H1 (cell line): ENCODE measurements around the gene APH1B. TPM values are rescaled to one million over a fixed set of nuclear protein-coding genes. Genes with fewer than 3 reads are reported as not detected.

Source experiments
- CTCF ChIA-PET: fragments of 300-600 bp; sonication (Branson Sonifier 250); formaldehyde crosslinking; loops from one replicate; lab custom pipeline; 2021; ENCODE audit not compliant: partially characterized antibody; lab: Charles Lee
- POLR2A ChIA-PET: fragments of 300-600 bp; sonication (Branson Sonifier 250); formaldehyde crosslinking; loops from one replicate; lab custom pipeline; 2021; ENCODE audit warnings: inconsistent platforms; ENCODE audit not compliant: partially characterized antibody; lab: Charles Lee
- DNase-seq, 2 experiments: peaks; one replicate each; pipeline versions ENCODE4 v3.0.0 to v3.0.0-alpha.2; 2010 to 2022; ENCODE audit warnings: low spot score in 2 of 2, low read depth in 1 of 2, mixed read lengths in 1 of 2
- FAIRE-seq: peaks from 2 replicates; lab custom pipeline; 2011; peaks lifted over from hg19 to GRCh38; lab: Jason Lieb, UNC
- H2AFZ ChIP-seq: 2 replicates; pipeline ENCODE4 v1.8.1; 2012; ENCODE audit warnings: low read length, inconsistent platforms
- H2AK5ac ChIP-seq: 2 replicates; pipeline ENCODE4 v1.6.1; 2013; ENCODE audit warnings: low read depth, low read length
- H2BK120ac ChIP-seq: replicated peaks from 2 replicates; pipeline ENCODE3; 2013; ENCODE audit warnings: low read depth, low read length, inconsistent platforms
- H2BK12ac ChIP-seq: 2 replicates; pipeline ENCODE4 v1.6.1; 2013; ENCODE audit warnings: low read depth, low read length
- H2BK15ac ChIP-seq: 2 replicates; pipeline ENCODE4 v1.6.1; 2013; ENCODE audit warnings: low read length
- H2BK20ac ChIP-seq: 2 replicates; pipeline ENCODE4 v1.6.1; 2013; ENCODE audit warnings: low read length
- H2BK5ac ChIP-seq: 2 replicates; pipeline ENCODE4 v1.6.1; 2013; ENCODE audit warnings: low read depth, low read length
- H3K14ac ChIP-seq: 2 replicates; pipeline ENCODE4 v1.6.1; 2013; ENCODE audit warnings: inconsistent platforms; ENCODE audit not compliant: insufficient read length
- H3K18ac ChIP-seq: 2 replicates; pipeline ENCODE4 v1.6.1; 2013; ENCODE audit warnings: low read length; ENCODE audit errors: extremely low read depth
- H3K23ac ChIP-seq: 2 replicates; pipeline ENCODE4 v1.6.1; 2013; ENCODE audit warnings: inconsistent platforms; ENCODE audit not compliant: insufficient read length
- H3K23me2 ChIP-seq: 2 replicates; pipeline ENCODE4 v1.6.1; 2013; ENCODE audit warnings: low read depth, low read length
- H3K27ac ChIP-seq: 2 replicates; pipeline ENCODE4 v1.6.1; 2011; ENCODE audit warnings: low read depth, low read length, inconsistent platforms
- H3K27me3 ChIP-seq, 4 experiments: replicated peaks in 1 of 4; 1 replicate in 1 of 4; 2 replicates in 3 of 4; pipeline versions ENCODE4 v1.6.1 to v1.8.1; 2011 to 2013; ENCODE audit warnings: low read length in 3 of 4, mild to moderate bottlenecking in 3 of 4, inconsistent platforms in 2 of 4, mixed read lengths in 2 of 4, moderate library complexity in 1 of 4; ENCODE audit not compliant: control insufficient read depth in 3 of 4, insufficient read depth in 3 of 4; ENCODE audit errors: extremely low read depth in 1 of 4
- H3K36me3 ChIP-seq, 4 experiments: 2 replicates each; pipeline versions ENCODE4 v1.6.1 to v1.8.1; 2011 to 2013; ENCODE audit warnings: mild to moderate bottlenecking in 4 of 4, low read length in 3 of 4, moderate library complexity in 2 of 4, control low read depth in 1 of 4, inconsistent platforms in 1 of 4; ENCODE audit not compliant: insufficient read depth in 4 of 4, control insufficient read depth in 2 of 4
- H3K4ac ChIP-seq: replicated peaks from 2 replicates; pipeline ENCODE3; 2013; ENCODE audit warnings: low read length, low read depth, mixed read lengths, inconsistent platforms; ENCODE audit not compliant: insufficient read length
- H3K4me1 ChIP-seq, 4 experiments: replicated peaks in 1 of 4; 1 replicate in 1 of 4; 2 replicates in 3 of 4; pipeline versions ENCODE4 v1.6.1 to v1.8.1; 2011 to 2013; ENCODE audit warnings: low read length in 3 of 4, inconsistent platforms in 2 of 4, mixed read lengths in 1 of 4; ENCODE audit not compliant: insufficient read depth in 4 of 4, control insufficient read depth in 3 of 4
- H3K4me2 ChIP-seq, 2 experiments: 2 replicates each; pipeline versions ENCODE4 v1.6.1 to v1.8.1; 2011 to 2013; ENCODE audit warnings: low read depth in 2 of 2, low read length in 2 of 2, control low read depth in 1 of 2, inconsistent platforms in 1 of 2, mild to moderate bottlenecking in 1 of 2; ENCODE audit not compliant: insufficient read depth in 1 of 2
- H3K4me3 ChIP-seq, 4 experiments: fragments of 200-600, 300-600 bp in 1 of 4; sonication (generic), shearing (Covaris generic), sonication (Bioruptor Twin) in 1 of 4; 2 replicates each; pipeline versions ENCODE4 v1.5.1 to v1.8.1; 2011 to 2016; ENCODE audit warnings: low read length in 4 of 4, low read depth in 3 of 4, control low read depth in 2 of 4, inconsistent platforms in 2 of 4, mild to moderate bottlenecking in 2 of 4, mixed read lengths in 1 of 4, moderate library complexity in 1 of 4; ENCODE audit not compliant: insufficient read depth in 2 of 4; ENCODE audit errors: extremely low read depth in 1 of 4
- H3K56ac ChIP-seq: replicated peaks from 2 replicates; pipeline ENCODE3; 2013; ENCODE audit warnings: low read depth, mild to moderate bottlenecking, mixed read lengths, low read length, inconsistent platforms; ENCODE audit not compliant: insufficient read length
- H3K79me1 ChIP-seq: 2 replicates; pipeline ENCODE4 v1.6.1; 2013; ENCODE audit warnings: low read depth, low read length, control low read depth
- H3K79me2 ChIP-seq, 2 experiments: 2 replicates each; pipeline versions ENCODE4 v1.6.1 to v1.8.1; 2012 to 2013; ENCODE audit warnings: low read length in 2 of 2, mild to moderate bottlenecking in 2 of 2, inconsistent platforms in 1 of 2; ENCODE audit not compliant: insufficient read depth in 2 of 2, control insufficient read depth in 1 of 2
- H3K9ac ChIP-seq, 4 experiments: replicated peaks in 1 of 4; 1 replicate in 1 of 4; 2 replicates in 3 of 4; pipeline versions ENCODE4 v1.6.1 to v1.8.1; 2011 to 2013; ENCODE audit warnings: low read depth in 3 of 4, low read length in 3 of 4, control low read depth in 2 of 4, mild to moderate bottlenecking in 2 of 4, moderate library complexity in 2 of 4, inconsistent platforms in 1 of 4; ENCODE audit errors: extremely low read depth in 1 of 4
- H3K9me3 ChIP-seq, 2 experiments: 2 replicates each; pipeline versions ENCODE4 v1.6.1 to v1.8.1; 2012 to 2013; ENCODE audit warnings: mild to moderate bottlenecking in 2 of 2, moderate library complexity in 2 of 2, control low read depth in 1 of 2, inconsistent platforms in 1 of 2, low read depth in 1 of 2, low read length in 1 of 2, mixed read lengths in 1 of 2; ENCODE audit not compliant: insufficient read depth in 2 of 2
- H4K20me1 ChIP-seq, 2 experiments: replicated peaks in 1 of 2; 2 replicates each; pipeline versions ENCODE3 to v1.8.1; 2011 to 2013; ENCODE audit warnings: inconsistent platforms in 2 of 2, low read length in 2 of 2, mild to moderate bottlenecking in 1 of 2; ENCODE audit not compliant: insufficient read depth in 2 of 2, control insufficient read depth in 1 of 2
- H4K5ac ChIP-seq: 2 replicates; pipeline ENCODE4 v1.6.1; 2013; ENCODE audit warnings: low read length, low read depth, mixed read lengths, inconsistent platforms; ENCODE audit not compliant: insufficient read length
- H4K8ac ChIP-seq: 2 replicates; pipeline ENCODE4 v1.8.0; 2013; ENCODE audit warnings: mild to moderate bottlenecking, moderate library complexity, low read length, inconsistent platforms; ENCODE audit not compliant: insufficient read depth; ENCODE audit errors: extremely low read depth
- H4K91ac ChIP-seq: replicated peaks from 2 replicates; pipeline ENCODE3; 2013; ENCODE audit warnings: low read length, mixed read lengths, inconsistent platforms; ENCODE audit not compliant: insufficient read length
- ASH2L ChIP-seq: fragments of 200-600, 300-600 bp; sonication (generic); IDR thresholded peaks from one replicate; pipeline ENCODE4 v1.7.1; 2017; ENCODE audit warnings: low read length
- ATF2 ChIP-seq: IDR thresholded peaks from 2 replicates; pipeline ENCODE4 v1.6.1; 2012; ENCODE audit warnings: low read length, inconsistent platforms
- BRCA1 ChIP-seq: IDR thresholded peaks from 2 replicates; pipeline ENCODE4 v1.6.1; 2012; ENCODE audit warnings: low read depth, low read length, improper control_type of control experiment
- JUN ChIP-seq: IDR thresholded peaks from 2 replicates; pipeline ENCODE4 v1.6.1; 2011; ENCODE audit warnings: low read depth, mild to moderate bottlenecking, improper control_type of control experiment, low read length
- KDM4A ChIP-seq: IDR thresholded peaks from one replicate; pipeline ENCODE4 v1.7.1; 2012; ENCODE audit warnings: low read depth, mild to moderate bottlenecking, moderate library complexity, low read length, inconsistent platforms; ENCODE audit not compliant: severe bottlenecking
- RAD21 ChIP-seq, 2 experiments: IDR thresholded peaks in 1 of 2; conservative IDR thresholded peaks in 1 of 2; 2 replicates each; pipeline ENCODE4 v1.6.1; 2011; ENCODE audit warnings: low read depth in 2 of 2, low read length in 2 of 2, improper control_type of control experiment in 1 of 2, inconsistent platforms in 1 of 2, mild to moderate bottlenecking in 1 of 2, moderate library complexity in 1 of 2
- TAF1 ChIP-seq: IDR thresholded peaks from 2 replicates; pipeline ENCODE4 v1.6.1; 2011; ENCODE audit warnings: mild to moderate bottlenecking, low read depth, low read length
- YY1 ChIP-seq: IDR thresholded peaks from 2 replicates; pipeline ENCODE4 v1.6.1; 2011; ENCODE audit warnings: low read depth, mild to moderate bottlenecking, low read length
- WGBS, 2 experiments: shearing (Covaris generic) in 1 of 2; methylation state at CpG; one replicate each; pipeline versions ENCODE4 v1.1.6 to v1.1.7; 2013 to 2015; ENCODE audit warnings: low lambda C conversion rate in 2 of 2, mixed read lengths in 2 of 2, inconsistent platforms in 1 of 2, low coverage in 1 of 2, missing lambda C conversion rate in 1 of 2; ENCODE audit not compliant: insufficient replicate concordance in 2 of 2, insufficient coverage in 1 of 2, insufficient read length in 1 of 2; ENCODE audit errors: extremely low coverage in 1 of 2, missing lambda C conversion rate in 1 of 2; 5-methylcytosine and 5-hydroxymethylcytosine counted together
- polyA plus RNA-seq, 7 experiments: library from polyadenylated mRNA; depleted of rRNA in 3 of 7; stranded (reverse) in 5 of 7; unstranded in 2 of 7; fragments of >200 nt in 5 of 7; fragments of 200-250 nt in 2 of 7; gene quantifications; 1 replicate in 5 of 7; 2 replicates in 1 of 7; 4 replicates in 1 of 7; pipeline versions ENCODE4 v1.2.1 to v1.2.3, GENCODE V29; 2011 to 2013; ENCODE audit warnings: missing spikeins in 2 of 7, mixed read lengths in 2 of 7
- total RNA-seq: library from RNA; stranded (reverse); fragmentation: NEBNext Ultra II Directional; extraction: Animal tissue kit (Norgen Biotek cat#: 25700); gene quantifications from 2 replicates; pipeline ENCODE4 v1.2.1, GENCODE V29; 2021

Gene APH1B
- total and polyA plus RNA-seq, 2 of the 8 experiments (the other 6 are each of a cell fraction or from before 2014, with no cell fraction given): 11.5 to 22.9 TPM

GRCh38 chr15:63277893-63278456 lies 570 bp downstream of the APH1B start:
- Histone ChIP-seq H3K9ac (no peak overlapping the region; a peak in 2 of 7 replicates), H3K4me2 (peak overlapping the region; percentile 66 to 87), H3K79me1 (no peaks in the 10 kb centered on the region), H3K18ac (peak overlapping the region; percentile 93; the same call in 1 of the 2 replicates), H2BK5ac (no peak overlapping the region), H3K27ac (no peak overlapping the region), H4K20me1 (no peaks in the 10 kb centered on the region), H3K4ac (peak overlapping the region; percentile 70), H2BK120ac (no peak overlapping the region), H3K9me3 (peaks cover 0 to 2% of the 10 kb centered on the region in 2 experiments; a peak in 2 of 4 replicates), H4K8ac (no peak overlapping the region), H2BK20ac (no peak overlapping the region), H2BK15ac (no peak overlapping the region), H3K14ac (no peak overlapping the region), H2BK12ac (0 out of 2 replicates have a peak overlapping the region, but pooled peaks have one; percentile 2), H3K36me3 (peaks cover 0 to 6% (median 0%) of the 10 kb centered on the region in 4 experiments; a peak in 2 of 8 replicates), H3K4me1 (peaks cover 0 to 2% (median 0%) of the 10 kb centered on the region in 4 experiments; a peak in 2 of 7 replicates), H3K23ac (no peak overlapping the region), H2AFZ (no peak overlapping the region; the same call in 1 of the 2 replicates), H3K4me3 (peak overlapping the region; percentile 54 to 79 (median 69)), H4K91ac (no peak overlapping the region), H3K56ac (peak overlapping the region; percentile 94), H4K5ac (no peak overlapping the region), H3K79me2 (no peaks in the 10 kb centered on the region), H2AK5ac (no peak overlapping the region), H3K27me3 (no peaks in the 10 kb centered on the region; a peak in 1 of 7 replicates), H3K23me2 (peaks cover 4% of the 10 kb centered on the region; the same call in 1 of the 2 replicates)
- POLR2A ChIA-PET: interaction anchor here (0.6 to 3.3 kb wide), 12 partner anchors 17 to 734 kb away, joined by 3 to 8 read pairs (median 4); partner anchors contain the start of gene RPS27L
- DNase-seq (peak in 1 of 2 experiments; percentile 58), FAIRE-seq (no peak)
- WGBS, 2 experiments: 3% methylated on average over 17 of the region's 17 CpGs; no CpG with 5 or more reads in 1 of the 2 experiments
- CTCF ChIA-PET: interaction anchor here (0.6 to 1.9 kb wide), 9 partner anchors 10 to 337 kb away, joined by 3 to 4 read pairs (median 3); no protein-coding TSS in a partner anchor
- TF ChIP-seq JUN (no peak), TAF1 (0 out of 2 replicates have a peak, but pooled peaks have one; percentile 35), ASH2L (peak; percentile 35), YY1 (0 out of 2 replicates have a peak, but pooled peaks have one; percentile 1), ATF2 (no peak), RAD21 (IDR thresholded peaks at IDR 0.05 in 1 of 2, conservative IDR thresholded peaks at IDR 0.05 in 1 of 2; ENCODE audit: low read depth in 2 of 2, low read length in 2 of 2) (peak; percentile 6 to 12; a peak in 2 of 4 replicates), BRCA1 (no peak), KDM4A (no peak)
